Stomach (tissue), 4 donors: ENCODE measurements around the gene PCP4L1.

ENCODE experiments used
- CTCF ChIP-seq, 7 experiments: fragments of 450-650 bp in 4 of 7; fragments of 200-600 bp in 3 of 7; sonication (generic) in 3 of 7; IDR thresholded peaks; one replicate each; pipeline ENCODE4 v1.5.1; 2016 to 2019; ENCODE audit warnings: antibody characterized with exemption in 7 of 7, control low read depth in 2 of 7, mild to moderate bottlenecking in 1 of 7
- POLR2A ChIP-seq, 4 donors: fragments of 450-650 bp; IDR thresholded peaks; one replicate each; pipeline ENCODE4 v1.6.1; 2016; ENCODE audit warnings: antibody characterized with exemption in 4 of 4, control low read depth in 2 of 4, mild to moderate bottlenecking in 1 of 4, moderate library complexity in 1 of 4
- POLR2AphosphoS5 ChIP-seq, 3 donors: sonication (generic); formaldehyde crosslinking; IDR thresholded peaks; one replicate each; pipeline ENCODE4 v1.6.1; 2016; ENCODE audit warnings: antibody characterized with exemption in 3 of 3

- TF ChIP-seq CTCF (IDR thresholded peaks at IDR 0.05) = no peak
- no peak for TF ChIP-seq POLR2A (IDR thresholded peaks at IDR 0.05)
- no peak for TF ChIP-seq POLR2AphosphoS5 (IDR thresholded peaks at IDR 0.05)
Measured at GRCh38 chr1:161265305-161265704, 6.8 kb downstream of the PCP4L1 start.
